Measurements from ENCODE around the gene PCDHGA2.
"Not testable (repeated sequence)": the region's sequence is repeated elsewhere in the genome, so short reads cannot be mapped to it uniquely, and the experiment has no call there.

Gene PCDHGA2

GRCh38 chr5:141384471-141385267 lies 46.1 kb downstream of the PCDHGA2 start:
- H3K27me3 ChIP-seq (ENCODE audit: control insufficient read depth, insufficient read depth, low read length), result peaks cover 19% of the 10 kb centered on the region
- H3K27ac ChIP-seq (ENCODE audit: low read depth, low read length), result no peak overlapping the region
- peaks cover 48% of the 10 kb centered on the region for H3K9me3 ChIP-seq (ENCODE audit: control insufficient read depth, insufficient read depth, low read depth, low read length)
- peaks cover 6% of the 10 kb centered on the region; the same call in 1 of the 2 replicates for H3K36me3 ChIP-seq (ENCODE audit: control insufficient read depth, insufficient read depth, low read length)
- no peak overlapping the region for H3K9ac ChIP-seq (ENCODE audit: low read length)
- H3K4me3 ChIP-seq (ENCODE audit: low read depth, low read length), result no peak overlapping the region
- no peaks in the 10 kb centered on the region for H3K4me1 ChIP-seq (ENCODE audit: control insufficient read depth, insufficient read depth, low read length)

DNA sequence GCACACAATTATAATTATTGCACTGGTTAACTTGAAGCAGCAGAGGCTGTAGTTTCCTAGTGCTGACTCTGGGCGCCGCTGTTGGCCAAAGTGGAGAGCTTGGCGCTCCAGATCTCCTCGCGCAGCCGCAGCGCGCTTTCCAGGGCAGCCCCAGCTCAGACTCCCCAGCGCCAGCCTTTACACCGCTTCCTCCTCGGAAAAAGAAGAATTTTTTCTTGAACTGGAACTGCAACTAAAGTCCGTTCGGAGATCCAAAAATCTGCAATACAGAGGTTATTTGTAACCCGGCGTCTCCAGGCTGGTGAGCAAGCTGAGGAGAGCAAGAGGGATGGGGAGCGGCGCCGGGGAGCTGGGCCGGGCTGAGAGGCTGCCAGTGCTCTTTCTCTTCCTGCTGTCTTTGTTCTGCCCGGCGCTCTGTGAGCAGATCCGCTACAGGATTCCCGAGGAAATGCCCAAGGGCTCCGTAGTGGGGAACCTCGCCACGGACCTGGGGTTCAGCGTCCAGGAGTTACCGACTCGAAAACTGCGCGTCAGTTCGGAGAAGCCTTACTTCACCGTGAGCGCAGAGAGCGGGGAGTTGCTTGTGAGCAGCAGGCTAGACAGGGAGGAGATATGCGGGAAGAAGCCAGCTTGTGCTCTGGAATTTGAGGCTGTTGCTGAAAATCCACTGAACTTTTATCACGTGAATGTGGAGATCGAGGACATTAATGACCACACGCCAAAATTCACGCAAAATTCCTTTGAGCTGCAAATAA lies 49.2 kb downstream of the PCDHGA2 start, which contains the start of gene PCDHGB4:
PCDHGB4 (plus strand) TSS at position 142 of the 755 bp plus-strand sequence; CDS start at position 329, 187 bp downstream.
- H3K9ac ChIP-seq (ENCODE audit: low read length), result peak within 1 kb of the TSS; percentile 49

DNA sequence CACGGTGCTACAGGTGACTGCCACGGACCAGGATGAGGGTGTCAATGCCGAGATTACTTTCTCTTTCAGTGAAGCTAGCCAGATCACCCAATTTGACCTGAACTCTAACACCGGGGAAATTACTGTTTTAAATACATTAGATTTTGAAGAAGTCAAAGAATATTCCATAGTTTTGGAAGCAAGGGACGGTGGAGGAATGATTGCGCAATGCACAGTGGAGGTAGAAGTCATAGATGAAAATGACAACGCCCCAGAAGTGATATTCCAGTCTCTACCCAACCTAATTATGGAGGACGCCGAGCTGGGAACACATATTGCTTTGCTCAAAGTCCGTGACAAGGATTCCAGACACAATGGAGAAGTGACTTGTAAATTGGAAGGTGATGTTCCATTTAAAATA lies 50.1 kb downstream of the PCDHGA2 start:
- Histone ChIP-seq H3K9me3 (ENCODE audit: control insufficient read depth, insufficient read depth, low read depth, low read length) (peaks cover 72% of the 10 kb centered on the region), H3K36me3 (ENCODE audit: control insufficient read depth, insufficient read depth, low read length) (peaks cover 31% of the 10 kb centered on the region), H3K4me3 (ENCODE audit: low read depth, low read length) (peak overlapping the region; percentile 35), H3K27ac (ENCODE audit: low read depth, low read length) (no peak overlapping the region), H3K9ac (ENCODE audit: low read length) (no peak overlapping the region), H3K4me1 (ENCODE audit: control insufficient read depth, insufficient read depth, low read length) (no peaks in the 10 kb centered on the region), H3K27me3 (ENCODE audit: control insufficient read depth, insufficient read depth, low read length) (peaks cover 12% of the 10 kb centered on the region)

More for the DNA sequence above, 49.2 kb downstream of the PCDHGA2 start, which contains the start of gene PCDHGB4:
- Histone ChIP-seq H3K27me3 (ENCODE audit: control insufficient read depth, insufficient read depth, low read length) (peaks cover 19% of the 10 kb centered on the region), H3K36me3 (ENCODE audit: control insufficient read depth, insufficient read depth, low read length) (peaks cover 22% of the 10 kb centered on the region), H3K9me3 (ENCODE audit: control insufficient read depth, insufficient read depth, low read depth, low read length) (peaks cover 70% of the 10 kb centered on the region), H3K4me3 (ENCODE audit: low read depth, low read length) (peak within 1 kb of the TSS; percentile 57)
- not testable (repeated sequence) for H3K4me1 ChIP-seq (ENCODE audit: control insufficient read depth, insufficient read depth, low read length); H3K27ac ChIP-seq (ENCODE audit: low read depth, low read length)

- Histone ChIP-seq H3K36me3 (ENCODE audit: control insufficient read depth, insufficient read depth, low read length) (peaks cover 36% of the 10 kb centered on the region), H3K9ac (ENCODE audit: low read length) (no peak overlapping the region), H3K27ac (ENCODE audit: low read depth, low read length) (no peak overlapping the region), H3K9me3 (ENCODE audit: control insufficient read depth, insufficient read depth, low read depth, low read length) (peaks cover 72% of the 10 kb centered on the region), H3K4me1 (ENCODE audit: control insufficient read depth, insufficient read depth, low read length) (no peaks in the 10 kb centered on the region), H3K4me3 (ENCODE audit: low read depth, low read length) (0 out of 2 replicates have a peak overlapping the region, but pooled peaks have one; percentile 11), H3K27me3 (ENCODE audit: control insufficient read depth, insufficient read depth, low read length) (peaks cover 7% of the 10 kb centered on the region; the same call in 1 of the 2 replicates)
Measured at GRCh38 chr5:141389153-141390042, 50.8 kb downstream of the PCDHGA2 start.

- Histone ChIP-seq H3K36me3 (ENCODE audit: control insufficient read depth, insufficient read depth, low read length) (peaks cover 36% of the 10 kb centered on the region), H3K4me1 (ENCODE audit: control insufficient read depth, insufficient read depth, low read length) (no peaks in the 10 kb centered on the region), H3K4me3 (ENCODE audit: low read depth, low read length) (no peak within 1 kb of the TSS), H3K9ac (ENCODE audit: low read length) (no peak within 1 kb of the TSS), H3K27me3 (ENCODE audit: control insufficient read depth, insufficient read depth, low read length) (peaks cover 7% of the 10 kb centered on the region; the same call in 1 of the 2 replicates), H3K27ac (ENCODE audit: low read depth, low read length) (no peak within 1 kb of the TSS), H3K9me3 (ENCODE audit: control insufficient read depth, insufficient read depth, low read depth, low read length) (peaks cover 77% of the 10 kb centered on the region)
Measured at GRCh38 chr5:141392429-141393198, 54.1 kb downstream of the PCDHGA2 start, which contains the start of gene PCDHGA8. TSS of gene PCDHGA8 (plus strand) at chr5:141392633. CDS start at chr5:141392814, 181 bp downstream.
